Skeletal muscle tissue (tissue), 4 donors: ENCODE results near the gene FCRL6. TPM values are rescaled to one million over a fixed set of nuclear protein-coding genes. Genes with fewer than 3 reads are reported as not detected.

Experiments
- H3K27ac ChIP-seq: one replicate; pipeline ENCODE4 v1.7.0; 2013; ENCODE audit warnings: mild to moderate bottlenecking, low read depth, low read length, inconsistent platforms
- H3K27me3 ChIP-seq, 3 donors: one replicate each; pipeline ENCODE4 v1.7.0; 2013; ENCODE audit warnings: low read length in 3 of 3; ENCODE audit not compliant: control insufficient read depth in 3 of 3, insufficient read depth in 3 of 3
- H3K36me3 ChIP-seq, 3 donors: one replicate each; pipeline ENCODE4 v1.7.0; 2013; ENCODE audit warnings: low read length in 3 of 3; ENCODE audit not compliant: control insufficient read depth in 3 of 3, insufficient read depth in 3 of 3
- H3K4me1 ChIP-seq, 3 donors: one replicate each; pipeline ENCODE4 v1.7.0; 2013; ENCODE audit warnings: low read length in 3 of 3, mild to moderate bottlenecking in 3 of 3; ENCODE audit not compliant: control insufficient read depth in 3 of 3, insufficient read depth in 3 of 3
- H3K4me3 ChIP-seq, 3 donors: one replicate each; pipeline ENCODE4 v1.7.0; 2013; ENCODE audit warnings: low read length in 3 of 3
- H3K9ac ChIP-seq, 3 donors: one replicate each; pipeline ENCODE4 v1.7.0; 2013; ENCODE audit warnings: low read length in 3 of 3, mild to moderate bottlenecking in 3 of 3, moderate library complexity in 2 of 3, low read depth in 1 of 3
- H3K9me3 ChIP-seq, 3 donors: one replicate each; pipeline ENCODE4 v1.7.0; 2013; ENCODE audit warnings: low read length in 3 of 3; ENCODE audit not compliant: control insufficient read depth in 3 of 3
- total RNA-seq: library from RNA; depleted of rRNA; stranded (reverse); fragments of >200 nt; gene quantifications from one replicate; pipeline ENCODE4 v1.2.3, GENCODE V29; 2014
- donor health status: Osteomylitis.

FCRL6 gene
- total RNA-seq, 1 donor from 2014 or later = not detected

- Histone ChIP-seq H3K27me3 (peaks cover 6 to 13% (median 11%) of the 10 kb centered on the region in 3 donors), H3K4me3 (no peak overlapping the region), H3K9me3 (no peaks in the 10 kb centered on the region), H3K4me1 (no peaks in the 10 kb centered on the region), H3K27ac (no peak overlapping the region), H3K36me3 (no peaks in the 10 kb centered on the region), H3K9ac (no peak overlapping the region)
Measured at GRCh38 chr1:159795534-159795933, 6.6 kb upstream of the FCRL6 start.

GRCh38 chr1:159798893-159799292 lies 3.3 kb upstream of the FCRL6 start:
- Histone ChIP-seq H3K27me3 (peaks cover 0 to 10% (median 0%) of the 10 kb centered on the region in 3 donors), H3K9me3 (no peaks in the 10 kb centered on the region), H3K4me3 (no peak overlapping the region), H3K4me1 (peaks cover 0 to 4% (median 0%) of the 10 kb centered on the region in 3 donors), H3K36me3 (no peaks in the 10 kb centered on the region), H3K27ac (no peak overlapping the region), H3K9ac (no peak overlapping the region)

- Histone ChIP-seq H3K4me1 (peaks cover 0 to 4% (median 0%) of the 10 kb centered on the region in 3 donors), H3K36me3 (no peaks in the 10 kb centered on the region)
Measured at GRCh38 chr1:159799446-159799985, 2.6 kb upstream of the FCRL6 start.

GRCh38 chr1:159800177-159800930 lies 1.8 kb upstream of the FCRL6 start:
- Histone ChIP-seq H3K27ac (no peak overlapping the region), H3K36me3 (no peaks in the 10 kb centered on the region), H3K4me3 (no peak overlapping the region), H3K9me3 (no peaks in the 10 kb centered on the region), H3K4me1 (peaks cover 0 to 4% (median 0%) of the 10 kb centered on the region in 3 donors), H3K27me3 (peaks cover 0 to 8% (median 0%) of the 10 kb centered on the region in 3 donors), H3K9ac (no peak overlapping the region)

More at GRCh38 chr1:159799446-159799985, 2.6 kb upstream of the FCRL6 start:
- Histone ChIP-seq H3K4me3 (no peak overlapping the region), H3K27me3 (peaks cover 0 to 11% (median 0%) of the 10 kb centered on the region in 3 donors), H3K27ac (no peak overlapping the region), H3K9me3 (no peaks in the 10 kb centered on the region), H3K9ac (no peak overlapping the region)

- H3K36me3 ChIP-seq = no peaks in the 10 kb centered on the region
- H3K27ac ChIP-seq = no peak overlapping the region
- peaks cover 0 to 4% (median 0%) of the 10 kb centered on the region in 3 donors for H3K4me1 ChIP-seq
- no peak overlapping the region for H3K9ac ChIP-seq
- no peak overlapping the region for H3K4me3 ChIP-seq
- no peaks in the 10 kb centered on the region for H3K9me3 ChIP-seq
- peaks cover 0 to 3% (median 0%) of the 10 kb centered on the region in 3 donors for H3K27me3 ChIP-seq
Measured at GRCh38 chr1:159803956-159804689, 2.0 kb downstream of the FCRL6 start.

GRCh38 chr1:159804924-159805323 lies 2.8 kb downstream of the FCRL6 start:
- H3K9me3 ChIP-seq = no peaks in the 10 kb centered on the region
- H3K27me3 ChIP-seq = peaks cover 0 to 3% (median 0%) of the 10 kb centered on the region in 3 donors
- no peak overlapping the region for H3K27ac ChIP-seq
- H3K9ac ChIP-seq = no peak overlapping the region
- peaks cover 0 to 4% (median 0%) of the 10 kb centered on the region in 3 donors for H3K4me1 ChIP-seq
- H3K4me3 ChIP-seq = no peak overlapping the region
- no peaks in the 10 kb centered on the region for H3K36me3 ChIP-seq

GRCh38 chr1:159815926-159816325 lies 13.8 kb downstream of the FCRL6 start:
- H3K9me3 ChIP-seq = no peaks in the 10 kb centered on the region
- no peaks in the 10 kb centered on the region for H3K36me3 ChIP-seq
- no peaks in the 10 kb centered on the region for H3K27me3 ChIP-seq
- H3K4me3 ChIP-seq = no peak overlapping the region
- no peak overlapping the region for H3K27ac ChIP-seq
- no peak overlapping the region for H3K9ac ChIP-seq
- H3K4me1 ChIP-seq = no peaks in the 10 kb centered on the region

GRCh38 chr1:159817276-159818041 lies 15.3 kb downstream of the FCRL6 start:
- Histone ChIP-seq H3K4me3 (no peak overlapping the region), H3K4me1 (no peaks in the 10 kb centered on the region), H3K9ac (no peak overlapping the region), H3K27me3 (no peaks in the 10 kb centered on the region), H3K36me3 (no peaks in the 10 kb centered on the region), H3K9me3 (no peaks in the 10 kb centered on the region), H3K27ac (no peak overlapping the region)

- H3K27ac ChIP-seq = no peak overlapping the region
- no peaks in the 10 kb centered on the region for H3K36me3 ChIP-seq
- H3K4me1 ChIP-seq = peaks cover 0 to under 1% (median 0%) of the 10 kb centered on the region in 3 donors
- no peaks in the 10 kb centered on the region for H3K9me3 ChIP-seq
- H3K27me3 ChIP-seq = peaks cover 0 to 10% (median 3%) of the 10 kb centered on the region in 3 donors
- no peak overlapping the region for H3K9ac ChIP-seq
- H3K4me3 ChIP-seq = no peak overlapping the region
Measured at GRCh38 chr1:159821171-159821867, 19.2 kb downstream of the FCRL6 start.
